Endothelial cell (in vitro differentiated cells): ENCODE measurements around the gene RHEX. TPM values are rescaled to one million over a fixed set of nuclear protein-coding genes. Genes with fewer than 3 reads are reported as not detected.

Experiments used
- DNase-seq: peaks from one replicate; pipeline ENCODE4 v3.0.0; 2021; ENCODE audit warnings: low spot score
- H3K27ac Mint-ChIP-seq: one replicate; pipeline ENCODE4 v1.8.0; 2021; ENCODE audit warnings: mixed read lengths, inconsistent platforms; ENCODE audit not compliant: unreplicated experiment
- H3K27me3 Mint-ChIP-seq: one replicate; pipeline ENCODE4 v1.8.0; 2021; ENCODE audit warnings: mild to moderate bottlenecking, moderate library complexity, mixed read lengths, inconsistent platforms; ENCODE audit not compliant: unreplicated experiment
- H3K36me3 Mint-ChIP-seq: one replicate; pipeline ENCODE4 v1.8.0; 2021; ENCODE audit warnings: mild to moderate bottlenecking, low read depth, mixed read lengths, inconsistent platforms; ENCODE audit not compliant: unreplicated experiment
- H3K4me1 Mint-ChIP-seq: one replicate; pipeline ENCODE4 v1.8.0; 2021; ENCODE audit warnings: mild to moderate bottlenecking, mixed read lengths, inconsistent platforms; ENCODE audit not compliant: unreplicated experiment
- H3K4me3 Mint-ChIP-seq: one replicate; pipeline ENCODE4 v1.8.0; 2021; ENCODE audit warnings: mild to moderate bottlenecking, mixed read lengths, inconsistent platforms; ENCODE audit not compliant: unreplicated experiment
- H3K9me3 Mint-ChIP-seq: one replicate; pipeline ENCODE4 v1.8.0; 2021; ENCODE audit warnings: mixed read lengths, inconsistent platforms; ENCODE audit not compliant: unreplicated experiment
- total RNA-seq: library from RNA; stranded (reverse); fragmentation: NEBNext Ultra II Directional; extraction: Animal tissue kit (Norgen Biotek cat#: 25700); gene quantifications from one replicate; pipeline ENCODE4 v1.2.1, GENCODE V29; 2021; ENCODE audit not compliant: unreplicated experiment
- TF ChIP-seq, protein P1 (sequence below): fragments of 200-600 bp; sonication (generic); IDR thresholded peaks from one replicate; pipeline ENCODE4 v1.5.0; 2021; ENCODE audit warnings: antibody characterized with exemption; ENCODE audit not compliant: unreplicated experiment

Gene RHEX
- total RNA-seq, 1 donor from 2014 or later, result not detected

GRCh38 chr1:206065547-206066145, 12.7 kb downstream of the RHEX start:
- TF ChIP-seq, protein P1, sequence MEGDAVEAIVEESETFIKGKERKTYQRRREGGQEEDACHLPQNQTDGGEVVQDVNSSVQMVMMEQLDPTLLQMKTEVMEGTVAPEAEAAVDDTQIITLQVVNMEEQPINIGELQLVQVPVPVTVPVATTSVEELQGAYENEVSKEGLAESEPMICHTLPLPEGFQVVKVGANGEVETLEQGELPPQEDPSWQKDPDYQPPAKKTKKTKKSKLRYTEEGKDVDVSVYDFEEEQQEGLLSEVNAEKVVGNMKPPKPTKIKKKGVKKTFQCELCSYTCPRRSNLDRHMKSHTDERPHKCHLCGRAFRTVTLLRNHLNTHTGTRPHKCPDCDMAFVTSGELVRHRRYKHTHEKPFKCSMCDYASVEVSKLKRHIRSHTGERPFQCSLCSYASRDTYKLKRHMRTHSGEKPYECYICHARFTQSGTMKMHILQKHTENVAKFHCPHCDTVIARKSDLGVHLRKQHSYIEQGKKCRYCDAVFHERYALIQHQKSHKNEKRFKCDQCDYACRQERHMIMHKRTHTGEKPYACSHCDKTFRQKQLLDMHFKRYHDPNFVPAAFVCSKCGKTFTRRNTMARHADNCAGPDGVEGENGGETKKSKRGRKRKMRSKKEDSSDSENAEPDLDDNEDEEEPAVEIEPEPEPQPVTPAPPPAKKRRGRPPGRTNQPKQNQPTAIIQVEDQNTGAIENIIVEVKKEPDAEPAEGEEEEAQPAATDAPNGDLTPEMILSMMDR, result no peak
- peaks cover 5% of the 10 kb centered on the region for H3K36me3 Mint-ChIP-seq
- peaks cover 6% of the 10 kb centered on the region for H3K4me1 Mint-ChIP-seq

DNA sequence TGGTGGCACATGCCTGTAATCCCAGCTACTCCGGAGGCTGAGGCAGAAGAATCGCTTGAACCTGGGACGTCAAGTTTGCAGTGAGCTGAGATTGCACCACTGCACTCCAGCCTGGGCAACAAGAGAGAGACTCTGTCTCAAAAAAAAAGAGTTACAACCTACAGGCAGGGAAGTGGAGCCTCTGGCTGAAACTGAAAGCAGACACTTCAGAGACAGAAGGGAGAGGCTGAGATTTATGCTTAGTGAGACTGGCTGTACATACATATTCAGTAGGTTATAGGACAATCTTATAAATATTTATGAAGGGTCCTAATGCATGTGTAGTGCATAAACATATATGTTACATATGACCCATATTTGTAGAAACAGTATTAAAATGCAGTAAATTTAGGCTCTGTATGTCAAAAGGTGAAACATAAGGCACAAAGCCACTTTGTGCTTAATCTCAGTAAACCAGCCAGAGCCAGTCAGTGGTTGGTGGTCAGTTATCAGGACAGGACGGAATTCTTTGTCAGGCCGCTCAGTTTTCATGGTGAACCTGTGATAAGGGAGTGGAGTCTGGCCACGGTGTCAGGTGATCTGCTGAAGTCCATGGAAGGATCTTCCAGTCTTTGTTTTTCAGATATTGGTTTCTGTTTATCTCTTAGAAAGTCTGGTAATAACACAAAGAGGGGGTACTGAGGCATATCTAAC, 13.7 kb downstream of the RHEX start:
- Mint-ChIP-seq H3K27me3 (peaks cover 6% of the 10 kb centered on the region), H3K36me3 (peaks cover 5% of the 10 kb centered on the region), H3K4me3 (no peak overlapping the region), H3K27ac (no peak overlapping the region), H3K4me1 (peaks cover 6% of the 10 kb centered on the region), H3K9me3 (peaks cover 8% of the 10 kb centered on the region)
- no peak for DNase-seq
- TF ChIP-seq, protein P1, result no peak

More at GRCh38 chr1:206065547-206066145, 12.7 kb downstream of the RHEX start:
- DNase-seq, result no peak
- Mint-ChIP-seq H3K4me3 (no peak overlapping the region), H3K27ac (no peak overlapping the region), H3K27me3 (peaks cover 8% of the 10 kb centered on the region), H3K9me3 (peaks cover 8% of the 10 kb centered on the region)

DNA sequence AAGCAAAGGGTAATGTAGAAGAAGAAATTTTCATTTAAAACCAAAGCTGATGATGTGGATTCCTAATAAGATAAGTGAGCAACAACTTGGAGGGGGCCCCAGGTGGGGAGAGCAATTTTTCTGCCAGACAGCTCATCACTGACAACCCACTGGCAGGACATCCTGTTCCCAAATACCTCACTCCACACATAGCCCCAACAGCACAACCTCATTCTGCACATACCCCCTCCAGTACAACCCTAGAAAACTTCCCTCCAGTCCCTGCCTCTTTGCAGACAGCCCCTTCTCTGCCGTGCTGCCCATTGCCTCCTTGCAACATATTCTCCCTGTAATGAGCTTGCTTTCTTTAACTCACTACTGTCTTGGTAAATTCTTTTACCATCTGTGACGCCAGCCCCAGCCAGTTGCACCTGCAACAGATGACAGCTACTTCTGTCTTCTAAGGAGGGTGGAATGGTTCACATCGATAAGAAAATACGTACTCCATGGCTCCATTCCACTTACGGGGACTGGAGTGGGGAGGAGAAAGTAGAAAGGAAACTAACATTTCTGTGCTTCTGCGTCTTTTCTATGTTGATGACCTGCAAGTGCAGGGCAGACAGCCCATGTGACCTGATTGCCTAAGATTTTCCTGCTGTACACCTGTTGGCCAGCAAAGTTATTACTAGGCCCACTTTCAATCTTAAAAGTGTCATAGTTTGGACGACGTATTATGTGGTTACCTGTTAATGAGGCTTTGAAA, 14.7 kb downstream of the RHEX start:
- Mint-ChIP-seq H3K9me3 (peaks cover 5% of the 10 kb centered on the region), H3K4me3 (no peak overlapping the region), H3K27me3 (peaks cover 6% of the 10 kb centered on the region), H3K36me3 (peaks cover 5% of the 10 kb centered on the region), H3K4me1 (peaks cover 6% of the 10 kb centered on the region), H3K27ac (no peak overlapping the region)
- TF ChIP-seq, protein P1, result no peak
- no peak for DNase-seq

DNA sequence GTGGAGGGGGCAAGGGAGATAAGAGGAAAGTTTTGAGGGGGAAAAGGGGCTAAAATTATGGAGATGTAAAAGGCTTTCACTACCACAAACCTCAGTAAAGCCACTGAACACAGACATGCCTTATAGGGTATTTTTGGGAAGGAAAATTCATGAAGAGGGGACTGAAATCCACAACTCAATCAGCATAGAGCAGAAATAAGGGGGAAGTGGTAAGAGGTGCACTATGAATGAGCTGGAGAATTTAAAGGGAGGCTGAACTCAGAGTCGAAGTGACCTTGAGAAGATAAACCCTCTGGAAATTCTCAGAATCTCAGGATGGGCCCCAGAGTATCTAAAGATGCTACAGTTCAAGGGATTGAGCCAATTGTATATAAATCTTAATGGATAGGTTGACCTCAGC, 15.3 kb downstream of the RHEX start:
- no peak for DNase-seq
- no peak overlapping the region for H3K4me3 Mint-ChIP-seq
- TF ChIP-seq, protein P1, result no peak
- H3K27ac Mint-ChIP-seq, result no peak overlapping the region
- no peaks in the 10 kb centered on the region for H3K9me3 Mint-ChIP-seq
- H3K27me3 Mint-ChIP-seq, result peaks cover 6% of the 10 kb centered on the region
- no peaks in the 10 kb centered on the region for H3K36me3 Mint-ChIP-seq
- H3K4me1 Mint-ChIP-seq, result peaks cover 6% of the 10 kb centered on the region
